Stimulated activated CD4-positive, alpha-beta T cell treated with anti-CD3 and anti-CD28 coated beads, Interleukin-2, amount 100 ng/mL, for 24 hours (primary cell): ENCODE data around the gene VWA1.
A peak's percentile ranks its signal among the peaks of the same experiment; 100 is the strongest.
"Not testable (repeated sequence)": the region's sequence is repeated elsewhere in the genome, so short reads cannot be mapped to it uniquely, and the experiment has no call there.

Experiments used
- DNase-seq, 2 donors: peaks; one replicate each; pipeline ENCODE4 v3.0.0-alpha.2; 2020

Gene VWA1, protein sequence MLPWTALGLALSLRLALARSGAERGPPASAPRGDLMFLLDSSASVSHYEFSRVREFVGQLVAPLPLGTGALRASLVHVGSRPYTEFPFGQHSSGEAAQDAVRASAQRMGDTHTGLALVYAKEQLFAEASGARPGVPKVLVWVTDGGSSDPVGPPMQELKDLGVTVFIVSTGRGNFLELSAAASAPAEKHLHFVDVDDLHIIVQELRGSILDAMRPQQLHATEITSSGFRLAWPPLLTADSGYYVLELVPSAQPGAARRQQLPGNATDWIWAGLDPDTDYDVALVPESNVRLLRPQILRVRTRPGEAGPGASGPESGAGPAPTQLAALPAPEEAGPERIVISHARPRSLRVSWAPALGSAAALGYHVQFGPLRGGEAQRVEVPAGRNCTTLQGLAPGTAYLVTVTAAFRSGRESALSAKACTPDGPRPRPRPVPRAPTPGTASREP

DNA sequence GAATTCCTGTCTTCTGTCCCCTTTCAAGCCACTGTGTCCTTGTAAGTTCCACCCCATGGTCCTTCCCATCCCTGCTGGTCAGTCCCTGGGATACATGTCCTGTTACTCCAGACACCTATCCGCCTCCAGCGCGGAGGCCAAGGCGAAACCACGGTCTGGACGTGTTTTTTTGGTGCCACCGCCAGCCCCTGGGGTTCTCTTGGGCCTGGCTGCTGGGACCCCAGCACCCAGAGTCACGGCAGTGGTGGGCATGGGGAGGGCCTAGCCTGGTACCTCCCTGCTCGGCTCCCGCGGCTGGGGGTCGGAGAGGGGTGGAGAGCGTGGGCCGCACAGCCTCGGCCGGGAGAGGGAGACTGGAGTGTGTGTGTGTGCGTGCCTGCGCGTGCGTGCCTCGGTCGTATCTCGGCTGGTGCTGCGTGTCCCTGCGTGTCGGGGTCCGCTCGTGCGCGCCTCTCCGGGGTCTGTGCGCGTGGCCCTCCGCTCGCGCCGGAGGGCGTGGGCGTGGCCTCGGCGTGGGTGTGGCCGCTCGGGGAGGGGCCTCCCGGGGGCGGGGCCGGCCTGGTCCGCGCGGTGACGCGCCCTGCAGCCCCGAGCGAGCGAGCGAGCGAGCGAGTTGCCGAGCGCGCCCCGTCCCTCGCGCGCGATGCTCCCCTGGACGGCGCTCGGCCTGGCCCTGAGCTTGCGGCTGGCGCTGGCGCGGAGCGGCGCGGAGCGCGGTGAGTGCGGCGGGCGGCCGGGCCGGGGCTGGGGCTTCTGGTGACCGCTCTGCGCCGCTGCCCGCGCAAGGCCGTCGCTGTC is at the start of gene VWA1:
TSS of gene VWA1 (plus strand) at position 585 of the 798 bp plus-strand sequence. CDS start at position 644, 59 bp downstream.
- peak; percentile 68 to 79 for DNase-seq

DNA sequence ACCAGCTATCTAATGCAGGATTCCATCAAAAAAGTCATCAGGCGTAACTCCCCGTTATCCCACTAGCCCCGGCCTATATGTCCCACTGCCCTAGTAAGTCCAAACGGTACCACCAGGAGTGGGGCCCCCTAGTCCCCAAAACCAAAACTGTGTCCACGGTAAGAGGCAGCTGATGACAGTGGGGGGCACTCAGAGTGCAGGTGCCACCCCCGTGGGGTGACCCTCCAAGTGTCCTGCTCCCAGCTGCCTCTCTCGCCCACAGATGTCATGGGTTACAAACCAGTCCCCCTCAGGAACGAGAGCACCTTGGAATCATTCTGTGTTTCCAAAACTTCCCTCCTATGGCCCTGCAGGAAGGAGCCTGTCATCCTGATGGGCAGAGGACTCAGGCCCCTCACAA is 49.6 kb upstream of the VWA1 start:
- no peak for DNase-seq

DNA sequence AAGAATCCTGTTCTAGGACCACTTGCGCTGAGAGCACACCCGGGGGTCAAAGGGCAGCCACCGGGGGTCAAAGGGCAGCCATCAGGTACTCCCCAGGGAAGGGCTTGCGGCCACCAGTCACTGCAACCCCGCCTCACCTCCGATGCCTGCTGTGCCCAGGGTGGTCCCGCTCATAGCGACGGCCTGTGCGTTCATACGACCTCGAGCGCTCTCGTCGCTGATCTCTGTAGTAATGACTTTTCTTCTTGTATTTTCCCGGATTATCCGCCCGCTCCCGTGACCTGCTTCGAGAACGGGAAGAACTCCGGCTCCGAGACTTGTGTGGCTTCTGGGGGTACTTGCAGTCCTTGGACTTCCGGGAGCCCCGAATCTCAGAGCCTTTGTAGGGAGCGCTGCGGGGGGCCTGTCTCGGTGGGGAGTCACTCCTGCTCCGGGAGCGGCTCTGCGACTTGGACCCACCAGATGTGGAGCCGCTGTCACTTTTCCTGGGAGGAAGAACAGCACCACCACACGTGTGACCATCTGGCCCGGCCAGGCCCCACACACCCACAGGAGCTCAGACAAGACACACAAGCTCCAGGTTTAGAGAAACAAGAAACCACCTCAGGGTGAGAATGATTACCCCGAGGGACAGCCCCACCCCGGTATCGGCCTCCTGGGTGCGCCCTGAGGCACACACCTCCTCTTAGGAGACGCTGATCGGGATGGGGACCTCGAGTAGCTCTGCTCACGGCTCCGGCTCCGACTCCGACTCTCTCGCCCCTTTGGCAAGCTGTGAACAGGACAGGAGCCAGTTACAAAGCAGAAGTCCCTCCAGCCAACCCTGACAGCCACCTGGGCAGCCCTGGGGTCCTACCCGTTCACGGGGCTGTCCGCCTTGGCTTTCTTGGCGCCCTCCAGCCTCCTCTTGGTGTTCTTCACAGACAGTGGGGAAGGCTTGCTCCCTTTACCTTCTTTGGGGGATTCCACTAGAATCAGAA is 48.1 kb upstream of the VWA1 start:
- DNase-seq: no peak

DNA sequence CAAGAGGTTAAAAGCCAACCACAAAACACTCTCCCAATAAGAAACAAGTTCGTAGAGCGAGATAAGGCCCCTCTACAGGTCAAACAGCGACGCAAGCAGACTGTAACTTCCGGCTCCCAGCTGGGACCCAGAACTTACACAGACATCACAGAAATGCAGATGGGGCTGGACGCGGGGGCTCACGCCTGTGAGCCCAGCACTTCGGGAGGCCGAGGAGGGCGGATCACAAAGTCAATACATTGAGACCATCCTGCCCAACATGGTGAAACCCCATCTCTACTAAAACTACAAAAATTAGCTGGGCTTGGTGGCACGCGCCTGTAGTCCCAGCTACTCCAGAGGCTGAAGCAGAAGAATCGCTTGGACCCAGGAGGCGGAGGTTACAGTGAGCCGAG is 47.4 kb upstream of the VWA1 start:
- no peak for DNase-seq

DNA sequence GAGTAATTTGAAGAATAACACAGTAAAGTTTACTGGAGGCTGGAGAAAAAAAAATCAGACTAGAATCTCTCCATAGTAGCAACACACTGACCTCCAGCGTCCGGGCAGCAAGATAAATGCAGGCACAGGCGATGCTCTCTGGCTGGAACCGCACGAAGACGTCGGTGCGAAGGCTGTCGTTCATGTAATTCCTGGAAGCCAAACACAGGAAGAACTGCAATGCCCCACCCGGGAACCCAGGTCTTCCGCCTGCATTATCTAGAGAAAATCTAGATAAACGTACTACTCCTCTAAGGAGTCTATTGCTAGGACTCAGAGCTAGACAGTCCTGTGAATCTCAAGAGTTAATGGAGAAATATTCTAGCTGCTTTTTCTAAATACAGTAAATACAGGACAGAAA is 44.8 kb upstream of the VWA1 start:
- no peak for DNase-seq

DNA sequence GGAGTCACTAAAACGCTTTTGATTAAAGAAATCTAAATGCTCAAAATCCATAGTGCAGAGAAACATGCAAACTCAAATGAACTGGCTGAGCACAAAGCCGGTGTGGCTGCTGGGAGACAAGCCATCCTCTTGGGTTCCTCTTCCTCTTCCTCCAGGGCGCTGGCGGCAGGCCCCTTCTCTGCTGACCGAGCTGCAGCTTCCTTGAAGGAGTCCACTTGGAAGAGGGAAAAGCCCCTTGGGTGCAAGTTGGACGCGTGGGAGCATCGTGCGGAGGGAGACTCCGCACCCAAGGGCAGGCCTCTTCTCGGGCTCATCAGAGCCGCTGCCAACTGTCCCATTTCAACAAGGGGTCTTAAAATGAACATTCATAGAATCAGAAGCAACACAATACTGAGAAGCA is 44.3 kb upstream of the VWA1 start:
- no peak for DNase-seq

DNA sequence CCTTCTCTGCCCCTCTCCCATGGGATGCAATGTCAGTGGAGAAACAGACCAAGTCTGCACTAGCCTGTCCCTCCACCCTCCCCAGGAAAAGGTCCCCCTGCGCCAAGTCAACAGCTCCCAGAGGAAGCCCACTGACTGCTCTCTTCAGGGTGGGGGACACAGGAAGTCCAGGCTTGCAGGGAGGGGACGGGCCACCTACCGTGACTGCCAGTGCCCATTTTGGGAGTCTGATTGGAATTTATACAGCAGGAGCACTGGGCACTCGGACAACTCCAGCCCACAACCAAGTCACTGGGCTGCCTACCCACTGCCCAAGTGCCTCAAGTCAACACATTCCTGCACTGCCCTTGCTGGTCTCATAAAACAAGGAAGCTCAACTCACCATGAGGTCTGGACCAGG is 42.5 kb upstream of the VWA1 start:
- no peak for DNase-seq

DNA sequence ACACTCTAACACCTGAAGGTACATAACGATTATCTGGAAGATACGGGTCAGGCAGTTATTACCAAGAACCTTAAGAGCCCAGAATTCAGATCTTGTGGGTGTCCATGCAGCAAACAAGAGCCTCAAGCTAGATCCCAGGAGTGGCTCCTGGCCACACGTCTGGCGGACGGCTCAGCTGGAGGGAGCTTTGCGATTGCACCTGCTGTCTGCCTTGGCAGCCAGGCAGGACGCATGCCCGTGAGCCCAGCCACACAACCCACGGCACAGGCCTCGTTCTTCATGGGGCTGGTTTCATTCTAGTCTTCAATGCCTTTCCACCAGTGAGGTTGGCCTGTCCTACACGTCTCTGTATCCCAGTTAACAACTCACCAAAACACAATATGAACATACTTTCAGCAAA is 42.1 kb upstream of the VWA1 start:
- no peak for DNase-seq

DNA sequence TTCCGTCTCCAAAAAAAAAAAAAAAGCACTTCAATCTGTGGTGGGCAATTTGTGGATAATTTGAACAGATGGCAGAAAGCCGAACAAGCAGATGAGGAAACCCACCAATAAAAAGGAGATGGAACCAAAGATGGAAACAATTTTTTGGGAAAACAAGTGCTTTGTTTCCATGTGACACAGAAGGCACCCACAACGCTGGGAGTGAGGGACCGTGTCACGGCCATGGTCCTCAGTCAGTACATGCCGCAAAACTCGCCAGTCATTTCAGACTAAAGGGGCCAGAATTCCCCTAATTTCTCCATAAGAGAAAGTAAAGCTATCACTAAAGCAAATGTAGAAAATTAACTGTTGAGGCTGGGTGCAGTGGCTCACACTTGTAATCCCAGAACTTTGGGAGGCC is 41.4 kb upstream of the VWA1 start:
- no peak for DNase-seq

DNA sequence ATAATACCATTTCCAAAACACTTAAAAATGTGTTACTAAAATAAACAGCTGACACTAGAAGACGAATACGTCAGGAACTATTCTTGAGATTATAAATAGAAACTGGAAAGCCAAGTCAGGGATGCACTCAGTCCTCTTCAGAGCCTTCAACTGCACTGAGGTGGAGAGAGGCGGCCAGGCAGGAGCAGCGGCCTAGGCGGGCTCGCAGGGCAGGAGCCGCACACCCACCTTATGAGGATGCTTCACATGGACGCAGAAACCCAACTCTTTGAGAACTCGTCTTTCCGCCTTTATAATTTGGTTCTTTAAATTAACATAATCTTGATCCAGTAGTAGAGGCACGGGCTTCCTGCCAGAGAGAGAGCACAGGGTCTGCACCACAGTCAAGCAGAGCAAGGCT is 40.3 kb upstream of the VWA1 start:
- no peak for DNase-seq

DNA sequence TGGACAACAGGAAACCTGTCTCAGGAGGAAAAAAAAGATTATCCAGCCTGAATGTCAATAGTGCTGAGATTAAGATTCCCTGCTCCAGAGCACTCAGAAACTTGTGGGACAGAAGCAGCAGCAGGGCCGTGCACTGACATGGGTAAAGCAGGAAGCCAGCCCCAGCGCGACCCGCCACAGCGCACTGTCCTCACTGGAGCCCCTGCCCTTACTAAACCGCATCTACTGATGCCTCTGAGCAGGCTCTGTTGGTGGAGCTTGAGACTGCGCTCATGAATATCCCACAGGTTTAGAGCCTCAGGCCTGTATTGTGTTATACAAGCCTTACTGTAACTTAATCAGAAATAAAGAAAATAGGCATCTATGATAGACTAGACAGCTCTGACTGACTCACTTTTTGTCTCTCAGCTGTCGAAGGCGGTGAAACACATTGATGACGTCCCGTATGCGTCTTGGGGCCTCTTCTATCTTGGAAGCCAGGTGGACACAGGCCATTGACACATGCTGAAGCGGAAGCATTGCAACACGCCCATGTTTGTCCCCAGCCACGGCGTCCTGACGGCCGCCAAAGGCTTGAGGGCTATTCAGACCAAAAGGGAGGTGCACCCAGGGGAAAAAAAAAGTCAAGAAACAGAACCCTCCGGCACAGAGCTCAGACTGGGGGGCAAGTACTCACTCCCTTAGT is 37.5 kb upstream of the VWA1 start:
- no peak for DNase-seq

DNA sequence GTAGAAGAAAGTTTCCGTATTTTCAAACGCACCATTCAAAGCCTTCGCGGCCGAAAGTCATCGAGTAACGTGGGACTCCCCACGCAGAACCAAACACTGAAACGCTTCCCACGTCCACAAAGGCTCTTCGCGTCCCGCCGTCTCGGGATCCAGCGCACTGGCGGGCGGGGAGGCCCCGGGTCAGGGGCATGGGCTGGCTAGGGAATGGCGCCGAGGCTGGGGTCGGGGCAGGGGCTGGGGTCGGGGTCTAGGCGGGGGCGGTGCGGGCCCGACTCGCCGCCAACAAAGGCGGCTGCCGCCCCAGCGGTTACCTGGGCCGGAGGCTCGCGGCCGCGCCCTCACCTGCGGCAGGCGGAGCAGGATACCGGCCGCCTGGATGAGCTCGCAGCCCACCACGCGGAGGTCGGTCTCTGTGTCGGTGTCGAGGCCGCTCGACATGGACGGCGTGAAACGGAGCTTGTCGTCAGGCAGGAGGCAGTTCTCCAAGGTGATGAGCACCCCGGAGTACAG is 36.8 kb upstream of the VWA1 start:
- DNase-seq: peak in 1 of 2 donors; percentile 33

DNA sequence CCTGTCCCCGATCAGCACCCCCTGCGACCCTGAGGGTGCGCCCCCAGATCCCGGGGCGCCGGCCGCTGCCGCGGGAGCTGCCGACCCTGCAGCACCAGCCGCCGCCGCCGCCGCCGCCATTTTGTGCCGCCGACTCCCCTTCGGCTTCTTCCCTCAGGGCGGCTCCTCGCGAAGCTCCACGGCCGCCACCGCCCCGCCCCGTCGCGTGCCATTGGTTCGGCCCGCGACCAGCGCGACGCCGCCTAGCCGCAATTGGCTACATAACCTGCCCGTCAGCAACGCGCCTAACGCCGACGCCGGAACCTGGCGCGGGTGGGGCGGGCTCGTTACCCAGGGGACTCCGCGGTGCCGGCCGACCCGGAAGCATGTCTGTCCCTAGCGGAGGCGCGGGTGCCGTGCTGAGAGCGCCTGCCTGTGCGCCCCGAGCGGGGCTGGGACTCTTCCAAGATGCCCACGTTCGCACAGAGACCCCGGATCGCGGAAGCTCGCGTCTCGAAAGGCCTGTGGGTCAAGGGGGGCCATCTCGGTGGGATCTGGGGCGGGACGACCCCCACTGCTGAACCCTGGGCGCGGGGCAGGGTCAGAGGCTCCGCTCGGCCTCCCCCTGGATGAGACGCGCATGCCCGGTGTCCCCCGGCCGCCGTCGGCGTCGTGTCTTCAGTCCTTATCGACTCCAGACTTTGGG is 36.2 kb upstream of the VWA1 start, which contains the start of gene CCNL2:
TSS of gene CCNL2 (minus strand) at position 149 of the 685 bp plus-strand sequence. CDS start at position 120, 29 bp downstream.
- peak; percentile 99 to 100 for DNase-seq

DNA sequence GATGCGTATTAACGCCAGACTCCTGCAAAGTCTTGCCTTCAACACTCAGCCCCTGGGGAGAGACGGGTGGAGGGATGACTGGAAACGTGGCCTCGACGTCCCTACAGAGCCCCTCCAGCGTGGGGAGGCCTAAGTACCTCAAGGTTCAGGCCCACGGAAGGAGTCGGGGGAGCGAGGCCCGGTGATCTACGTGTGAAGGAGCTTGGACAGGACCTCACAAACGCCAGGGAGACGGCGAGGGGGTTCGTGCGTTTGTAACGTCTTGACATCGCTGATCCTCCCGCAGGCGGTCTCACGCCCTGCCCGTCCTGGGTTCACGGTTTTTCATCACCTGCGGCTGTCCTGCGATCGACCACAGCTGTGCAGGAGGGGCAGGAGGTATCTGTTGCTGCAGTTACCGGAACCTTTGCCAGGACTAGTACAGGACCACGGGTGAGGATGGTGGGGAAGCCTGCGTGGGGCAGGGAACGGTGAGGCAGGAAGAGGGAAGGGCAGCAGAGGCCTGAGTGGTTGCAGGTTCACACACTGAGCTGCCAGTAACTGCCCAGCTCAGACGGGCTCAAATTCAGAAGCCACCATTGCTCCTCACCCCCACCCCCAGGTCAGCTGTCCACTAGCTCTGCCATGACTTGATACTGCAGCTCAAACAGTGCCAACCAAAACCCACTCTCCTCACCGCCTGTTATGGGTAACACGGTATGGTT is 35.5 kb upstream of the VWA1 start:
- DNase-seq: peak in 1 of 2 donors; percentile 47

DNA sequence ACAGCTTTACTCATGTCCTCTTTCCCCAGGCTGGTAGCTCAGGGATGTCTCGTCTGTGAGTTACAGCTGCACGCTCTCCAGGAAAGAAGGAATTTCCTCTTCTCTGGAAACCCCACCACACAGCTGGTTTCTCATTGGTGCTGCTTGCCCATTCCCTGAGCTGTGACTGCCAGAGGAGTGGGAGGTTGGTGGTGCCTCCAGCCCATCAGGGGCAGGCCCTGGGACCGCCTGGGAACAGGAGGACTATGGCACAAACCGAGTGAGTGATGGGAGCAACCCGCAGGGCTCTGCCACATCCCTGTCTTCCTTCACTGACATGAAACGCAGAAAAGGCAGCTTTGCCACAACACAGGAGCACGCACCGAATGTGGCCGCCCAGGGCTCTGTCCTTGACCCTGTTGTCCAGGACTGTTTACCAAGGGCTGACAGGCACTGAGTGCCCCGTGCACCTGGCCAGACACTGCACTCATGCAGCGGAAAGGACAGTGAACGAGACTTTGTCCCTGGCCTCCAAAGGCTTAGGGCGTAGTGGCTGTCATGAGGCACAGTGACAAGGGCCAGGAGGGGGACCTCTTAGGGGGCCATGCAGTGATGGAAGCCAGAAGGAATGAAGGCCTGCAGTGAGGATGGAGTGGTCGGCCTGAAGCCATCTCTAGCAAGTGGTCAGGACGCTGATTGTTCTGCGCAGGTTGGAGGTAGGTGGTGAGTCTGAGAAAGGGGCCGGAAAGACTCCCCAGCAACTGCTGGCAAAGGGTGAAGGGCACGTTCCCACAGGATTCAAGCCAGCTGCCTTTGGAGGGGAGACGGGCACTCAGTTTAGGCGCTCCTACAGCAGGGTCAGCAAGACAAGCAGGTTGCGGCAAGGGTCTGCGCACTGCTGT is 34.7 kb upstream of the VWA1 start:
- DNase-seq: no peak

DNA sequence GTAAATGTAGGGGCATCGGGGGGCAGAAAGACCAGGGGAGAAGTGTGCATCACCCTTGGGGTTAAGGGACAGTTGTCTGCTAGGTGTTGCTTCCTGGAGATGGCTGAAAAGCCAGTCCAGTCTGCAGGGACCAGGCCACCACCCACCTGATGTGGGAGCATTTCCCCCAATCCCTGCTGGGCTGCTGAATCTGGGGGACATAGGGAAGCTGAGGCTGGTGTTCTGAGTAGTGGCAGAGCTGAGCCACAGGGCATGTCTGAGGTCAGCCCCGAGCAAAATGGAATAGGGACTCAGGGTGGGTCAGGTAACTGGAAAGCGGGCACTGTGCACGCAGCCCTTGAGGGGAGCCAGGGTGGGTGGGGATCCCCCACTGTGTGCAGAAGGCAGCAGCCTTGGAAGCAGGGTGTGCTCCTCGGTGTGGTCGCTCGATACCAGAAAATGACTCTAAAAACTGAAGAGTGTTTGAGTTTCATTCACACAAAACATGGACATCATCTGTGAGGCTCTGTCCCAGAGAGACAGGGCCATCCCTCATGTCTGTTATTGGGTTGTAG is 34.0 kb upstream of the VWA1 start:
- DNase-seq: no peak

DNA sequence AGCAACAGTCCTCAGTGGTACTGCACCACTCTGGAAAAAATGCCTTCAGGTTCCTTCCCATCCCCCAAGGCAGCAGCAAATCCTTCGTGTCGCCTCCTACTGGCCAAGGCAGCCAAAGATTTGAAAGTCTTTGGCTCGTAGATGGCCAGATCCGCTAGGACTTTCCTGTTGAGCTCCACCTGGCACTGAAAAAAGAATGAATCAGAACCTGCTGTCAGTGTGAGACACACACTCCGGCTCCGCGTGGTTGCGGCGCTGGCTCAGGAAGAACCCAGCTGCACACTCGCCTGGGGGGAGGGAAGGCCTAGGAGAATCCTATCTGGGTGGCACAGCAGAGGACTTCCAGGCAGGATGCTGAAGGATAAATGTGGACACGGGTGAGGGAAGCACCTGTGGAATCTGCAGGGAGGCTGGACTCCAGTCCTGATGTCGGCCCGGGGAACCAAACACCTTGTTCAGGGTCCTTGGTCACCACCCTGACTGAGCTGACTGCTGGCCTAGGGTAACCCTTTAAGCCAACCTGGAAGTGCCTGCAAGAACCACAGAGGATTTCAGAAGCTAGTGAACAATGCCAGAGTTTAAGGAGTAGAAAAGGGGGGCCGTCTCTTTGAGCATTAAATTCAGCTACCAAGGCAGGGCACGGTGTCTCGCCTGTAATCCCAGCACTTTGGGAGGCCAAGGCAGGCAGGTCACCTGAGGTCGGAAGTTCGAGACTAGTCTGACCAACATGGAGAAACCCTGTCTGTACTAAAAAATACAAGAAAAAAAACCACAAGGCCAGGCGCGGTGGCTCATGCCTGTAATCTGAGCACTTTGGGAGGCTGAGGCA is 33.2 kb upstream of the VWA1 start:
- peak; percentile 54 to 59 for DNase-seq

DNA sequence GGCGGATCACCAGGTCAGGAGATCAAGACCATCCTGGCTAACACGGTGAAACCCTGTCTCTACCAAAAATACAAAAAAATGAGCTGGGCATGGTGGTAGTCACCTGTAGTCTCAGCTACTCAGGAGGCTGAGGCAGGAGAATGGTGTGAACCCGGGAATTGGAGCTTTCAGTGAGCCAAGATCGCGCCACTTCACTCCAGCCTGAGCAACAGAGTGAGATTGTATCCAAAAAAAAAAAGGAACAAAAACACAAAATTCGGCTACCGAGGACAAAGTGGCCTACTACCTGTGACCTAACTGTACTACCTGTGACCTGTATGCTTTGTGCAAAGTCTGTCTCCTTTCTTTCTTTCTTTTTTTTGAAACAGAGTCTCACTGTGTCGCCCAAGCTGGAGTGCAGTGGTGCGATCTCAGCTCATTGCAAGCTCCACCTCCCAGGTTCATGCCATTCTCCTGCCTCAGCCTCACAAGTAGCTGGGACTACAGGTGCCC is 32.5 kb upstream of the VWA1 start:
- DNase-seq: not testable (repeated sequence)
